GM12874 (cell line): ENCODE measurements around the gene RRP1B.

ENCODE experiments used
- TF ChIP-seq, protein P1 (sequence below): IDR thresholded peaks from 2 replicates; pipeline ENCODE4 v1.5.1; 2011; ENCODE audit warnings: low read depth, mild to moderate bottlenecking, control low read depth, low read length, moderate library complexity; ENCODE audit not compliant: insufficient read depth

RRP1B gene

DNA sequence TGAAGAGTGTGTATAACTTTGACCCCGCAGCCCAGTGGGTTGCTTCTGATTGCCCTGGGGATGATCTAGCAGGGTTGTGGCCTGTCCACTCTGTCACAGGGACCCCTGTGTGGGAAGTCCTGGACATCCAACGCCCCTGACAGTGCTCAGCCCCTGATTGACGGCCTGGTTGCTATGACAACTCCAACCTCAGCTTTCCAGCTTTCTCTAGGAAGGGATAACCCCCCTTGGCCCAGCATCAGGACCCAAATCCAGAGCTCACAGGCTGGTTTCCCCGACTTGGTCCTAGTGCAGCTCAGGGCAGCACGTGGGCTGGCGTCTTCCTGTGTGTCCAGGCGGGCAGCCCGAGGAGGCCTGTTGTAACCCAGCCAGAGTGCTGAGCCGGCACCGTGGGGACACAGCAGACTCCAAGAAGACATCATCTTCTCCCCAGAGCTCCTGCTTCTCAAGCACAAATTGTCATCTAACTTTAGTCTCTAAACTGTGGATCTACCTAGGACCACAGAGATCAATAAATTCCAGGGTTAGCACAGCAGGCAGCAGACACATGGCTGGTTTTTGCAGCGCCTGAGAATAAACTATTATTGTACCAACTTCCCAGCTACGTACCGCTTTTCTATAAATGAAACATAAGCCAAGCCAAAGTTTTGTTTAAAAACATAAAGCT, 40.7 kb downstream of the RRP1B start:
- TF ChIP-seq, protein P1, sequence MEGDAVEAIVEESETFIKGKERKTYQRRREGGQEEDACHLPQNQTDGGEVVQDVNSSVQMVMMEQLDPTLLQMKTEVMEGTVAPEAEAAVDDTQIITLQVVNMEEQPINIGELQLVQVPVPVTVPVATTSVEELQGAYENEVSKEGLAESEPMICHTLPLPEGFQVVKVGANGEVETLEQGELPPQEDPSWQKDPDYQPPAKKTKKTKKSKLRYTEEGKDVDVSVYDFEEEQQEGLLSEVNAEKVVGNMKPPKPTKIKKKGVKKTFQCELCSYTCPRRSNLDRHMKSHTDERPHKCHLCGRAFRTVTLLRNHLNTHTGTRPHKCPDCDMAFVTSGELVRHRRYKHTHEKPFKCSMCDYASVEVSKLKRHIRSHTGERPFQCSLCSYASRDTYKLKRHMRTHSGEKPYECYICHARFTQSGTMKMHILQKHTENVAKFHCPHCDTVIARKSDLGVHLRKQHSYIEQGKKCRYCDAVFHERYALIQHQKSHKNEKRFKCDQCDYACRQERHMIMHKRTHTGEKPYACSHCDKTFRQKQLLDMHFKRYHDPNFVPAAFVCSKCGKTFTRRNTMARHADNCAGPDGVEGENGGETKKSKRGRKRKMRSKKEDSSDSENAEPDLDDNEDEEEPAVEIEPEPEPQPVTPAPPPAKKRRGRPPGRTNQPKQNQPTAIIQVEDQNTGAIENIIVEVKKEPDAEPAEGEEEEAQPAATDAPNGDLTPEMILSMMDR: no peak

GRCh38 chr21:43701936-43702784, 42.8 kb downstream of the RRP1B start:
- TF ChIP-seq, protein P1: no peak

DNA sequence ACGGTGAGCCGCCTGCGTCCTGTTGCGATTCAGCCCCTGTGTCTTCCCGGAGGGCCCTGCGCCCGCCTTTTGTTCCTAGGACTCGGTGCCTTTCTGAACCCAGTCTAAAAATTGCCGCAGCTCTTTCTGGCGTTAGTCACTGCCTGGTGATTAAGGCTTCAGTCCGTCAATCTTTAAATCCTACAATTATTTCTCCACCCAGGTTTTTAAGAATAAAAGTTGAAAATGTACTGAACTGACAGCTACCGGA, 43.4 kb downstream of the RRP1B start:
- TF ChIP-seq, protein P1: no peak

- TF ChIP-seq, protein P1: no peak
These were observed 43.9 kb downstream of the RRP1B start for GRCh38 chr21:43703035-43703880.

GRCh38 chr21:43707462-43707861, 48.1 kb downstream of the RRP1B start:
- TF ChIP-seq, protein P1: no peak

DNA sequence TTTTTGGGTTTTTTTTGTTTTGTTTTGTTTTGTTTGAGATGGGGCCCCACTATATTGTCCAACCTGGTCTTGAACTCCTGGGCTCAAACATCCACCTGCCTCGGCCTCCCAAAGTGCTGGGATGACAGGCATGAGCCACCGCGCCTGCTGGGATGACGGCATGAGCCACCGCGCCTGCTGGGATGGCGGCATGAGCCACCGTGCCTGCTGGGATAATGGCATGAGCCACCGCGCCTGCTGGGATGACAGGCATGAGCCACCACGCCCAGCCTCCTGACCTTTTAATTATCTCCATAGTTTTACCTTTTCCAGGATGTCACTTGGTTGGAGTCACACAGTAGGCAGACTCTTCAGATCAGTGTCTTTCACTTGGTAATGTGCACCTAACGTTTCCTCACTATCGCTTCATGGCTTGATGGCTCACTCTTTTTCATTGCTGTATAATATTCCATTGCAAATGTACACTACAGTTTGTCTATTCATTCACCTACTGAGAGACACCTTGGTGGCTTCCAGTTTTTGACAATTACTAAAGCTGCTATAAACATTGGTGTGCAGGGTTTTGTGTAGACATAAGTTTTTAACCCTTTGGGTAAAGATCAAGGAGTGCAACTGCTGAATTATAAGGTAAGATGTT, 49.5 kb downstream of the RRP1B start:
- TF ChIP-seq, protein P1: no peak
